Loucy (cell line): Measurements from ENCODE around the gene SLC25A21.

Source experiments
- CTCF ChIP-seq: fragments of 200-600 bp; sonication (generic); conservative IDR thresholded peaks from 2 replicates; pipeline ENCODE4 v1.5.1; 2014; ENCODE audit warnings: mild to moderate bottlenecking, antibody characterized with exemption, low read length
- EZH2phosphoT487 ChIP-seq: fragments of 200-600 bp; IDR thresholded peaks from 2 replicates; pipeline ENCODE4 v1.6.1; 2018; ENCODE audit warnings: antibody characterized with exemption, mild to moderate bottlenecking, moderate library complexity, borderline replicate concordance

- TF ChIP-seq CTCF (no peak), EZH2phosphoT487 (no peak)
Measured at GRCh38 chr14:36713960-36714703, 458.3 kb downstream of the SLC25A21 start.
